Prostate gland (tissue), 2 donors: ENCODE measurements around the gene PARP15.

Experiments used
- CTCF ChIP-seq, 4 experiments: fragments of 200-600 bp in 2 of 4; fragments of 450-650 bp in 2 of 4; sonication (generic) in 2 of 4; IDR thresholded peaks; 1 replicate in 3 of 4; 2 replicates in 1 of 4; pipeline ENCODE4 v1.5.1; 2016 to 2019; ENCODE audit warnings: antibody characterized with exemption in 4 of 4, mild to moderate bottlenecking in 2 of 4, moderate library complexity in 2 of 4
- POLR2A ChIP-seq: fragments of 450-650 bp; IDR thresholded peaks from one replicate; pipeline ENCODE4 v1.6.1; 2016; ENCODE audit warnings: antibody characterized with exemption, mild to moderate bottlenecking
- POLR2AphosphoS5 ChIP-seq: sonication (generic); formaldehyde crosslinking; IDR thresholded peaks from one replicate; pipeline ENCODE4 v1.6.1; 2017; ENCODE audit warnings: antibody characterized with exemption

DNA sequence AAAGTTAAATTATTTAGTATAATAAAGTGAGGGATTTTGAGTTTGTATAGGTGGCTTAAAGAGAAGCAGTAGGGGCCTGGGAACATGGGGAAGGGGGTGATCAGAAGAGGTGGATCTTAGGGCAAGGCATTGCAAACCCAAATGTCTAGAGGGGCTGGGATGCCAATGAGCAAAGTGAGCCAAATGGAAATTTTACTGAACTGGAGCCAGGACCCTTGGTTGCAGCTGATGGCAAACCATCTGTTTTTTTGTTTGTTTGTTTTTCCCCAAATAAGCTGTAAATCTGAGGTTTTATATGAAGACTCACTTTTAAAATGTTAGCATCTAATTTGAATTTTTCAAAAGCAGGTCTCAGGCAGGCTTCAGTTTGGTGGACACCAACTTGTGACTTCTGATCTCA lies 88.4 kb downstream of the PARP15 start:
- TF ChIP-seq CTCF (IDR thresholded peaks at IDR 0.05): no peak
- no peak for TF ChIP-seq POLR2AphosphoS5
- TF ChIP-seq POLR2A: no peak
